Fibroblast of pulmonary artery (primary cell): ENCODE data around the gene OR2L2.
"Not testable (repeated sequence)": the region's sequence is repeated elsewhere in the genome, so short reads cannot be mapped to it uniquely, and the experiment has no call there.

Experiments used
- DNase-seq: peaks from one replicate; pipeline ENCODE4 v3.0.0-alpha.2; 2010; ENCODE audit warnings: low read depth
- H3K4me3 ChIP-seq: replicated peaks from 2 replicates; pipeline ENCODE4 v1.5.1; 2011; ENCODE audit warnings: low read depth, mild to moderate bottlenecking, control low read depth, low read length, moderate library complexity
- CTCF ChIP-seq: IDR thresholded peaks from 2 replicates; pipeline ENCODE4 v1.5.1; 2011; ENCODE audit warnings: mild to moderate bottlenecking, control low read depth, low read length, inconsistent platforms; ENCODE audit errors: missing control alignments

The OR2L2 gene

GRCh38 chr1:248065604-248066003 lies 35.7 kb downstream of the OR2L2 start:
- no peak overlapping the region for H3K4me3 ChIP-seq
- no peak for DNase-seq
- TF ChIP-seq CTCF = no peak

GRCh38 chr1:248083864-248084263 lies 54.0 kb downstream of the OR2L2 start:
- DNase-seq, H3K4me3 ChIP-seq: not testable (repeated sequence)
